ENCODE results near the gene CCDC106. TPM values are rescaled to one million over a fixed set of nuclear protein-coding genes. Genes with fewer than 3 reads are reported as not detected.

The CCDC106 gene
- total and polyA plus RNA-seq, 2 of the 4 experiments (the other 2 are of a cell fraction) = 2.3 to 13.6 TPM

DNA sequence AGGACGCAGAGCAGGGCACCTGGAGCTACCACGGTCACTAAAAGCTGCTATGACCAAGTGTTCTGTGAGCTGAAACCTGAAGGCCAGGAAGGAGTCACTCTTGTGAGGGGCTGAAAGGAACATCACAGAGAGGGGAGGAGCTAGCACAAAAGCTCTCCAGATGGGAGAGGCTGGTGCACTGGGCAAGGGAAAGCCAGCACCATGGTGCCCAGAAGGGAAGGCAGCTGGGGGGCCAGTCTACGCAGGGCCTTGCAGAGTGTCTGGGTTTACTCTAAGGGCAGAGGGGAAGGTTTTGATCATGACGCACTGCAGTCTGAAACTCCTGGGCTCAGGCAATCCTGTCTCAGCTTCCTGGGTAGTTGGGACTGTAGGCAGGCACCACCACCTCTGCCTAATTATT, 11.3 kb upstream of the CCDC106 start:
- H3K9me1 ChIP-seq (ENCODE audit: insufficient read depth, low read length) = peaks cover 18% of the 10 kb centered on the region
- H3K18ac ChIP-seq (ENCODE audit: low read depth, low read length) = no peak overlapping the region
- H3K14ac ChIP-seq (replicated peaks; ENCODE audit: low read depth, low read length) = no peak overlapping the region
- H2BK20ac ChIP-seq (ENCODE audit: low read depth, low read length) = no peak overlapping the region
- no peak overlapping the region for H3K56ac ChIP-seq (ENCODE audit: extremely low read depth, insufficient read depth, low read length)
- no peak overlapping the region for H3K27ac ChIP-seq (ENCODE audit: insufficient read depth, low read length)
- ChIA-PET POLR2A (ENCODE audit: unreplicated experiment) (no interaction called here), CTCF (interaction anchor here (1.6 kb wide), 1 partner anchor 18 kb away, joined by 4 read pairs; no protein-coding TSS in a partner anchor)
- no peak overlapping the region for H2AK9ac ChIP-seq (replicated peaks; ENCODE audit: low read depth, low read length, poor library complexity)
- no peak overlapping the region for H2AFZ ChIP-seq (replicated peaks; ENCODE audit: low read length, poor library complexity)
- H3K23ac ChIP-seq (ENCODE audit: low read depth, low read length) = no peak overlapping the region
- H3K9me3 ChIP-seq (ENCODE audit: control insufficient read depth, insufficient read depth, low read length) = no peaks in the 10 kb centered on the region
- peak overlapping the region; percentile 98; the same call in 1 of the 2 replicates for H3K4me2 ChIP-seq (ENCODE audit: low read depth, low read length)
- no peak overlapping the region for H4K91ac ChIP-seq (ENCODE audit: insufficient read depth, low read depth, low read length)
- no peak overlapping the region for H2BK120ac ChIP-seq (ENCODE audit: low read depth, low read length)
- no peaks in the 10 kb centered on the region for H3K27me3 ChIP-seq (ENCODE audit: control insufficient read depth, insufficient read depth, low read length)
- no peak overlapping the region for H3K4ac ChIP-seq (ENCODE audit: low read depth, low read length)
- no peak overlapping the region for H3K9ac ChIP-seq (ENCODE audit: low read depth, low read length)
- no peak overlapping the region for H4K5ac ChIP-seq (ENCODE audit: low read depth, low read length)
- 92% methylated on average over 2 of the region's 4 CpGs; no CpG with 5 or more reads in 1 of the 2 experiments for WGBS, 2 experiments (ENCODE audit: extremely low coverage in 2 of 2, insufficient read length in 1 of 2)
- ATAC-seq (ENCODE audit: low read depth) (no peak), DNase-seq (no peak)
- in situ Hi-C loops (cut with MboI; ENCODE audit: low sequenced_read_pairs) (loop anchor here (25.0 kb wide), 2 partner anchors 349 to 524 kb away; partner anchors contain the start of genes BRSK1, HSPBP1 and PPP1R12C), intact Hi-C loops (cut with micrococcal nuclease) (loop anchor here (10.0 kb wide), 1 partner anchor 428 kb away; no protein-coding TSS in a partner anchor), dilution Hi-C loops (cut with HindIII; ENCODE audit: low sequenced_read_pairs, unreplicated experiment) (no loop called here)
- TF ChIP-seq, protein P1, sequence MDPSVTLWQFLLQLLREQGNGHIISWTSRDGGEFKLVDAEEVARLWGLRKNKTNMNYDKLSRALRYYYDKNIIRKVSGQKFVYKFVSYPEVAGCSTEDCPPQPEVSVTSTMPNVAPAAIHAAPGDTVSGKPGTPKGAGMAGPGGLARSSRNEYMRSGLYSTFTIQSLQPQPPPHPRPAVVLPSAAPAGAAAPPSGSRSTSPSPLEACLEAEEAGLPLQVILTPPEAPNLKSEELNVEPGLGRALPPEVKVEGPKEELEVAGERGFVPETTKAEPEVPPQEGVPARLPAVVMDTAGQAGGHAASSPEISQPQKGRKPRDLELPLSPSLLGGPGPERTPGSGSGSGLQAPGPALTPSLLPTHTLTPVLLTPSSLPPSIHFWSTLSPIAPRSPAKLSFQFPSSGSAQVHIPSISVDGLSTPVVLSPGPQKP (IDR thresholded peaks at IDR 0.05; ENCODE audit: borderline replicate concordance, low read depth, low read length) = no peak
- TF ChIP-seq MAFK (IDR thresholded peaks at IDR 0.05; ENCODE audit: low read depth, low read length) (no peak), MXI1 (IDR thresholded peaks at IDR 0.05; ENCODE audit: borderline replicate concordance, low read depth, low read length) (no peak)
- TF ChIP-seq, protein P2, sequence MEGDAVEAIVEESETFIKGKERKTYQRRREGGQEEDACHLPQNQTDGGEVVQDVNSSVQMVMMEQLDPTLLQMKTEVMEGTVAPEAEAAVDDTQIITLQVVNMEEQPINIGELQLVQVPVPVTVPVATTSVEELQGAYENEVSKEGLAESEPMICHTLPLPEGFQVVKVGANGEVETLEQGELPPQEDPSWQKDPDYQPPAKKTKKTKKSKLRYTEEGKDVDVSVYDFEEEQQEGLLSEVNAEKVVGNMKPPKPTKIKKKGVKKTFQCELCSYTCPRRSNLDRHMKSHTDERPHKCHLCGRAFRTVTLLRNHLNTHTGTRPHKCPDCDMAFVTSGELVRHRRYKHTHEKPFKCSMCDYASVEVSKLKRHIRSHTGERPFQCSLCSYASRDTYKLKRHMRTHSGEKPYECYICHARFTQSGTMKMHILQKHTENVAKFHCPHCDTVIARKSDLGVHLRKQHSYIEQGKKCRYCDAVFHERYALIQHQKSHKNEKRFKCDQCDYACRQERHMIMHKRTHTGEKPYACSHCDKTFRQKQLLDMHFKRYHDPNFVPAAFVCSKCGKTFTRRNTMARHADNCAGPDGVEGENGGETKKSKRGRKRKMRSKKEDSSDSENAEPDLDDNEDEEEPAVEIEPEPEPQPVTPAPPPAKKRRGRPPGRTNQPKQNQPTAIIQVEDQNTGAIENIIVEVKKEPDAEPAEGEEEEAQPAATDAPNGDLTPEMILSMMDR (conservative IDR thresholded peaks at IDR 0.05; ENCODE audit: low read depth, low read length) = no peak
- H2BK15ac ChIP-seq (ENCODE audit: low read depth, low read length) = no peak overlapping the region
- no peak overlapping the region for H4K8ac ChIP-seq (ENCODE audit: low read depth in 2 of 2, low read length in 2 of 2)
- 0 out of 2 replicates have a peak, but pooled peaks cover 9% of the 10 kb centered on the region for H4K20me1 ChIP-seq (ENCODE audit: insufficient read depth, low read length)
- H3K79me1 ChIP-seq (ENCODE audit: low read depth in 1 of 2, low read length in 2 of 2) = peaks cover 31 to 66% of the 10 kb centered on the region in 2 experiments
- no peak overlapping the region for H3K4me3 ChIP-seq (ENCODE audit: insufficient read depth, low read depth, low read length)
- peaks cover 4% of the 10 kb centered on the region; the same call in 1 of the 2 replicates for H3K36me3 ChIP-seq (ENCODE audit: control insufficient read depth, insufficient read depth, low read length)
- peaks cover 11% of the 10 kb centered on the region for H3K4me1 ChIP-seq (ENCODE audit: control insufficient read depth, insufficient read depth, low read length)
- H2BK5ac ChIP-seq (ENCODE audit: low read depth, low read length, poor library complexity, severe bottlenecking) = no peak overlapping the region
- BruUV-seq (replicated peaks) = no TSS peak
- 0 out of 2 replicates have a peak overlapping the region, but pooled peaks have one; percentile 0 for H2AK5ac ChIP-seq (ENCODE audit: low read depth, low read length)

Data from IMR-90 (cell line).